Smooth muscle cell (in vitro differentiated cells): ENCODE measurements around the gene ITGA6. TPM values are rescaled to one million over a fixed set of nuclear protein-coding genes. Genes with fewer than 3 reads are reported as not detected.
"Not testable (repeated sequence)": the region's sequence is repeated elsewhere in the genome, so short reads cannot be mapped to it uniquely, and the experiment has no call there.

Experiments
- DNase-seq: peaks from one replicate; lab custom pipeline; 2025; ENCODE audit not compliant: unreplicated experiment; lab: John Stamatoyannopoulos, UW
- H2AFZ ChIP-seq: fragments of 200-600 bp; sonication (generic); 2 replicates; pipeline ENCODE4 v1.6.0; 2016; ENCODE audit warnings: antibody characterized with exemption, low read depth, mild to moderate bottlenecking
- H3F3A ChIP-seq: fragments of 200-600 bp; sonication (generic); 2 replicates; pipeline ENCODE4 v1.6.0; 2017; ENCODE audit warnings: antibody characterized with exemption, low read depth
- H3K27ac ChIP-seq: fragments of 200-600 bp; sonication (generic); 2 replicates; pipeline ENCODE4 v1.5.1; 2016; ENCODE audit warnings: low read depth, mild to moderate bottlenecking
- H3K27me3 ChIP-seq: fragments of 200-600 bp; sonication (generic); 2 replicates; pipeline ENCODE4 v1.6.1; 2016; ENCODE audit warnings: low read depth, mild to moderate bottlenecking
- H3K36me3 ChIP-seq: fragments of 200-600 bp; sonication (generic); 2 replicates; pipeline ENCODE4 v1.5.1; 2016; ENCODE audit warnings: low read depth
- H3K4me1 ChIP-seq: fragments of 200-600 bp; sonication (generic); 2 replicates; pipeline ENCODE4 v1.5.1; 2016; ENCODE audit warnings: low read depth
- H3K4me2 ChIP-seq: fragments of 200-600 bp; sonication (generic); 2 replicates; pipeline ENCODE4 v1.6.0; 2016; ENCODE audit warnings: mild to moderate bottlenecking
- H3K4me3 ChIP-seq: fragments of 200-600 bp; sonication (generic); 2 replicates; pipeline ENCODE4 v1.5.1; 2016; ENCODE audit warnings: mild to moderate bottlenecking
- H3K79me2 ChIP-seq: fragments of 200-600 bp; sonication (generic); 2 replicates; pipeline ENCODE4 v1.6.0; 2016; ENCODE audit warnings: low read depth, mild to moderate bottlenecking
- H3K9ac ChIP-seq: fragments of 200-600 bp; sonication (generic); 2 replicates; pipeline ENCODE4 v1.6.0; 2016; ENCODE audit warnings: low read depth
- H3K9me3 ChIP-seq: fragments of 200-600 bp; sonication (generic); replicated peaks from 2 replicates; pipeline ENCODE4 v1.5.1; 2016; ENCODE audit warnings: low read depth
- H4K20me1 ChIP-seq: fragments of 200-600 bp; sonication (generic); 2 replicates; pipeline ENCODE4 v1.6.0; 2016; ENCODE audit warnings: low read depth
- CTCF ChIP-seq: fragments of 200-600 bp; sonication (generic); IDR thresholded peaks from 2 replicates; pipeline ENCODE4 v1.5.1; 2017; ENCODE audit warnings: borderline replicate concordance, mild to moderate bottlenecking, antibody characterized with exemption; ENCODE audit not compliant: insufficient read depth, poor library complexity, severe bottlenecking
- WGBS: methylation state at CpG from one replicate; pipeline ENCODE4 v1.1.7; 2016; ENCODE audit warnings: low lambda C conversion rate; 5-methylcytosine and 5-hydroxymethylcytosine counted together
- polyA plus RNA-seq: library from polyadenylated mRNA; unstranded; fragments of >200 nt; fragmentation: Nextera tagmentation; extraction: Ambion mirVana; gene quantifications from 2 replicates; pipeline ENCODE4 v1.2.1, GENCODE V29; 2016
- total RNA-seq: library from RNA; depleted of rRNA; stranded (reverse); fragments of >200 nt; gene quantifications from 2 replicates; pipeline ENCODE4 v1.2.3, GENCODE V29; 2014

ITGA6 gene
- total and polyA plus RNA-seq, 2 experiments from 2014 or later, result 11.8 to 198 TPM

- no peak overlapping the region for H3K4me2 ChIP-seq
- no peak for DNase-seq
- H4K20me1 ChIP-seq, result no peaks in the 10 kb centered on the region
- H3K36me3 ChIP-seq, result no peaks in the 10 kb centered on the region
- WGBS, result 100% methylated on average over 1 of the region's 1 CpG
- H3K27me3 ChIP-seq, result no peaks in the 10 kb centered on the region
- no peak overlapping the region for H2AFZ ChIP-seq
- no peaks in the 10 kb centered on the region for H3K79me2 ChIP-seq
- no peaks in the 10 kb centered on the region for H3K9me3 ChIP-seq
- no peak overlapping the region for H3K9ac ChIP-seq
- no peak overlapping the region for H3K27ac ChIP-seq
- H3F3A ChIP-seq, result no peaks in the 10 kb centered on the region
- TF ChIP-seq CTCF, result no peak
- H3K4me3 ChIP-seq, result no peak overlapping the region
- H3K4me1 ChIP-seq, result no peaks in the 10 kb centered on the region
These were observed 106.3 kb downstream of the ITGA6 start for GRCh38 chr2:172533687-172534086.

DNA sequence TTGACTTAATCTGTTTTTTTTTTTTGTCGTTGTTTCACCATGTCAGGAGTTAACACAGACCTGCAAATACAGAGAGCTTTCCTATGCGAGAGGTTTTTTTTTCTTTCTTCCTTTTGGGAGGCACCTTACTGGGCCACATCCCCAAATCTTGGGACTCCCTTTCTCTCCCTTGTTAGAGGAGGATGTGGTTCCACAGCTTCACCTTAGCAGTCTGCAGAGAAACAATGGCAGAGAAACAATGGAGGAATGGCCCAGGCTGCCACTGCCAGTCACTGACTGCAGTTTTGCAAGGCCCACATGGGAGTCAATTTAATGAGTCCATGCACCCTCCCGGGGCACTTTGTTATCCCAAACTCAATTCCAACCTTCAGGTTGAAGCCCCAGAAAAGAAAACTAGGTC is 107.7 kb downstream of the ITGA6 start:
- H3K9me3 ChIP-seq, result peaks cover 10% of the 10 kb centered on the region
- WGBS, result 88% methylated on average over 3 of the region's 3 CpGs
- H4K20me1 ChIP-seq, result no peaks in the 10 kb centered on the region
- no peak overlapping the region for H3K4me2 ChIP-seq
- H2AFZ ChIP-seq, result no peak overlapping the region
- no peaks in the 10 kb centered on the region for H3K27me3 ChIP-seq
- no peaks in the 10 kb centered on the region for H3K4me1 ChIP-seq
- TF ChIP-seq CTCF, result no peak
- H3K9ac ChIP-seq, result no peak overlapping the region
- no peaks in the 10 kb centered on the region for H3K36me3 ChIP-seq
- no peaks in the 10 kb centered on the region for H3K79me2 ChIP-seq
- no peak overlapping the region for H3K27ac ChIP-seq
- no peak overlapping the region for H3K4me3 ChIP-seq
- no peak for DNase-seq
- no peaks in the 10 kb centered on the region for H3F3A ChIP-seq

- not testable (repeated sequence) for H3K27ac ChIP-seq, H3K9ac ChIP-seq, H2AFZ ChIP-seq, H3K4me1 ChIP-seq, H3K4me3 ChIP-seq, H3K36me3 ChIP-seq, H3K4me2 ChIP-seq, H3K27me3 ChIP-seq, H3F3A ChIP-seq, DNase-seq, H3K79me2 ChIP-seq, H4K20me1 ChIP-seq
- H3K9me3 ChIP-seq, result peaks cover 10% of the 10 kb centered on the region
- WGBS, result no CpG with 5 or more reads among the region's 37 CpGs
These were observed 110.5 kb downstream of the ITGA6 start for GRCh38 chr2:172537851-172538250.

DNA sequence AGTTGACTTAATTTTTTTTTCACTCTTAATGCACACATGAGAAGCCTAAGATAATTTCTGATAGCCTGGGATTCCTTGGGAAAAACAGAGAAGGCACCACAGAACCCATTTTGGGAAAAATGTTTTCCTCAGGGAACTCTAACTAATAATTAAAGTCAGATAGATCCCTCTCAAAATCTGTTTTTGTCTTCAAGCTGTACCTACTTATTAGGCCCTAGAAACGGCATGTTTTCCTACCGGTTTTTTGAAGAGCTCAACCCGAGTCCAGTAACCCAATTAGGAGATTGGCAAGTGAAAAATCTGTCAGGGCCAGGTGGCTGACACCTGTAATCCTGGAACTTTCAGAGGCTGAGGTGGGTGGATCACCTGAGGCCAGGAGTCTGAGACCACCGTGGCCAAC is 112.4 kb downstream of the ITGA6 start:
- no peak overlapping the region for H3K27ac ChIP-seq
- no peaks in the 10 kb centered on the region for H3F3A ChIP-seq
- DNase-seq, result no peak
- WGBS, result 95% methylated on average over 4 of the region's 4 CpGs
- no peak overlapping the region for H3K4me2 ChIP-seq
- no peaks in the 10 kb centered on the region for H3K79me2 ChIP-seq
- H3K27me3 ChIP-seq, result no peaks in the 10 kb centered on the region
- TF ChIP-seq CTCF, result no peak
- no peaks in the 10 kb centered on the region for H3K36me3 ChIP-seq
- H3K9me3 ChIP-seq, result peaks cover 10% of the 10 kb centered on the region
- H3K4me3 ChIP-seq, result no peak overlapping the region
- no peaks in the 10 kb centered on the region for H4K20me1 ChIP-seq
- H2AFZ ChIP-seq, result no peak overlapping the region
- H3K9ac ChIP-seq, result no peak overlapping the region
- H3K4me1 ChIP-seq, result no peaks in the 10 kb centered on the region
